ENCODE results near the gene RAB11FIP5.
"Not testable (repeated sequence)": the region's sequence is repeated elsewhere in the genome, so short reads cannot be mapped to it uniquely, and the experiment has no call there.

Gene RAB11FIP5

GRCh38 chr2:73112913-73113854 lies at the start of gene RAB11FIP5:
Gene RAB11FIP5, minus strand, starts transcription at chr2:73112948. Its CDS starts 171 bp downstream, at chr2:73112777.
- peak; percentile 92 for DNase-seq (ENCODE audit: low spot score)

- peak; percentile 66 for DNase-seq (ENCODE audit: low spot score)
Observed at GRCh38 chr2:73156539-73157124, 43.9 kb upstream of the RAB11FIP5 start.

GRCh38 chr2:73142937-73143336 lies 30.2 kb upstream of the RAB11FIP5 start:
- DNase-seq (ENCODE audit: low spot score): no peak

GRCh38 chr2:73141896-73142295 lies 29.1 kb upstream of the RAB11FIP5 start:
- DNase-seq (ENCODE audit: low spot score): no peak

- DNase-seq (ENCODE audit: low spot score): no peak
Observed at GRCh38 chr2:73135236-73135635, 22.5 kb upstream of the RAB11FIP5 start.

GRCh38 chr2:73134471-73134870 lies 21.7 kb upstream of the RAB11FIP5 start:
- DNase-seq (ENCODE audit: low spot score): peak; percentile 64

GRCh38 chr2:73133566-73134197 lies 20.9 kb upstream of the RAB11FIP5 start:
- DNase-seq (ENCODE audit: low spot score): peak; percentile 27

GRCh38 chr2:73131807-73132206 lies 19.1 kb upstream of the RAB11FIP5 start:
- DNase-seq (ENCODE audit: low spot score): no peak

- DNase-seq (ENCODE audit: low spot score): no peak
Observed at GRCh38 chr2:73130790-73131189, 18.0 kb upstream of the RAB11FIP5 start.

- DNase-seq (ENCODE audit: low spot score): peak; percentile 85
Observed at GRCh38 chr2:73128841-73129535, 16.2 kb upstream of the RAB11FIP5 start.

GRCh38 chr2:73122536-73122935 lies 9.8 kb upstream of the RAB11FIP5 start:
- no peak for DNase-seq (ENCODE audit: low spot score)

- not testable (repeated sequence) for DNase-seq (ENCODE audit: low spot score)
Observed at GRCh38 chr2:73119611-73120239, 7.0 kb upstream of the RAB11FIP5 start.

GRCh38 chr2:73117441-73117840 lies 4.7 kb upstream of the RAB11FIP5 start:
- DNase-seq (ENCODE audit: low spot score): no peak

- DNase-seq (ENCODE audit: low spot score): no peak
Observed at GRCh38 chr2:73116182-73116960, 3.6 kb upstream of the RAB11FIP5 start.

GRCh38 chr2:73114273-73114867 lies 1.6 kb upstream of the RAB11FIP5 start:
- no peak for DNase-seq (ENCODE audit: low spot score)

GRCh38 chr2:73112026-73112912 lies 479 bp downstream of the RAB11FIP5 start:
- DNase-seq (ENCODE audit: low spot score): peak; percentile 44

- DNase-seq (ENCODE audit: low spot score): peak; percentile 92
Observed at GRCh38 chr2:73111073-73112025, 1.4 kb downstream of the RAB11FIP5 start.
